ENCODE data around the gene PHF14. TPM values are rescaled to one million over a fixed set of nuclear protein-coding genes. Genes with fewer than 3 reads are reported as not detected.

PHF14 gene
- total RNA-seq, 1 experiment from 2014 or later: 49.3 TPM

- no peak for DNase-seq
- POLR2A ChIA-PET (ENCODE audit: unreplicated experiment): no interaction called here
These were observed 232.7 kb downstream of the PHF14 start for GRCh38 chr7:11206177-11206899.

GRCh38 chr7:11207565-11207964, 233.9 kb downstream of the PHF14 start:
- H2AFZ ChIP-seq: no peak overlapping the region
- H3K4me2 ChIP-seq: no peak overlapping the region
- ChIA-PET POLR2A (ENCODE audit: unreplicated experiment) (no interaction called here), CTCF (interaction anchor here (0.7 kb wide), 1 partner anchor 266 kb away, joined by 5 read pairs; no protein-coding TSS in a partner anchor)
- H3K27ac ChIP-seq: no peak overlapping the region
- TF ChIP-seq CTCF (conservative IDR thresholded peaks at IDR 0.05): no peak
- TF ChIP-seq EZH2 (IDR thresholded peaks at IDR 0.05; ENCODE audit: low read depth): no peak
- no peaks in the 10 kb centered on the region for H3K9me3 ChIP-seq (ENCODE audit: insufficient read depth, low read depth)
- no peak overlapping the region for H3K4me3 ChIP-seq
- no peaks in the 10 kb centered on the region for H3K9me2 ChIP-seq (ENCODE audit: insufficient read depth)
- no TSS peak for BruUV-seq (replicated peaks)
- no peaks in the 10 kb centered on the region for H3K36me3 ChIP-seq (ENCODE audit: low read depth)
- no peaks in the 10 kb centered on the region for H3K79me2 ChIP-seq (ENCODE audit: low read depth)
- no peaks in the 10 kb centered on the region for H3K4me1 ChIP-seq (replicated peaks; ENCODE audit: insufficient read depth)
- DNase-seq: no peak
- H3K27me3 ChIP-seq (ENCODE audit: insufficient read depth, low read depth): no peaks in the 10 kb centered on the region
- H3F3A ChIP-seq (ENCODE audit: insufficient read depth, low read depth): no peaks in the 10 kb centered on the region
- intact Hi-C loops (cut with micrococcal nuclease; ENCODE audit: unreplicated experiment): no loop called here
- H4K20me1 ChIP-seq (ENCODE audit: insufficient read depth): no peaks in the 10 kb centered on the region

More at GRCh38 chr7:11206177-11206899, 232.7 kb downstream of the PHF14 start:
- intact Hi-C loops (cut with micrococcal nuclease; ENCODE audit: unreplicated experiment): no loop called here
- BruUV-seq (replicated peaks): no TSS peak
- Histone ChIP-seq H2AFZ (no peak overlapping the region), H3K36me3 (ENCODE audit: low read depth) (no peaks in the 10 kb centered on the region), H3K4me1 (replicated peaks; ENCODE audit: insufficient read depth) (no peaks in the 10 kb centered on the region), H3K79me2 (ENCODE audit: low read depth) (no peaks in the 10 kb centered on the region), H3F3A (ENCODE audit: insufficient read depth, low read depth) (no peaks in the 10 kb centered on the region), H3K27me3 (ENCODE audit: insufficient read depth, low read depth) (no peaks in the 10 kb centered on the region), H3K27ac (no peak overlapping the region), H3K9me3 (ENCODE audit: insufficient read depth, low read depth) (no peaks in the 10 kb centered on the region), H3K9me2 (ENCODE audit: insufficient read depth) (no peaks in the 10 kb centered on the region), H3K4me3 (no peak overlapping the region), H4K20me1 (ENCODE audit: insufficient read depth) (no peaks in the 10 kb centered on the region), H3K4me2 (no peak overlapping the region)
- TF ChIP-seq EZH2 (IDR thresholded peaks at IDR 0.05; ENCODE audit: low read depth) (no peak), CTCF (conservative IDR thresholded peaks at IDR 0.05) (no peak)
- CTCF ChIA-PET: no interaction called here

- Histone ChIP-seq H3K36me3 (ENCODE audit: low read depth) (no peaks in the 10 kb centered on the region), H3K4me1 (replicated peaks; ENCODE audit: insufficient read depth) (no peaks in the 10 kb centered on the region), H3F3A (ENCODE audit: insufficient read depth, low read depth) (no peaks in the 10 kb centered on the region), H2AFZ (no peak overlapping the region), H3K9me2 (ENCODE audit: insufficient read depth) (no peaks in the 10 kb centered on the region), H3K4me2 (no peak overlapping the region), H3K9me3 (ENCODE audit: insufficient read depth, low read depth) (no peaks in the 10 kb centered on the region), H3K79me2 (ENCODE audit: low read depth) (no peaks in the 10 kb centered on the region), H3K27ac (no peak overlapping the region), H4K20me1 (ENCODE audit: insufficient read depth) (no peaks in the 10 kb centered on the region), H3K4me3 (no peak overlapping the region), H3K27me3 (ENCODE audit: insufficient read depth, low read depth) (no peaks in the 10 kb centered on the region)
- intact Hi-C loops (cut with micrococcal nuclease; ENCODE audit: unreplicated experiment): loop anchor here (1.0 kb wide), 1 partner anchor 19 kb away; no protein-coding TSS in a partner anchor
- ChIA-PET POLR2A (ENCODE audit: unreplicated experiment) (no interaction called here), CTCF (no interaction called here)
- no TSS peak for BruUV-seq (replicated peaks)
- no peak for DNase-seq
- no peak for TF ChIP-seq EZH2 (IDR thresholded peaks at IDR 0.05; ENCODE audit: low read depth)
- TF ChIP-seq CTCF (conservative IDR thresholded peaks at IDR 0.05): no peak
These were observed 235.3 kb downstream of the PHF14 start for GRCh38 chr7:11208883-11209465.
